Activated effector memory CD4-positive, alpha-beta T cell treated with anti-CD3 and anti-CD28 coated beads, Interleukin-2, amount 50 U/mL, for 16 hours (primary cell): ENCODE results near the gene MYO7B.
"Not testable (repeated sequence)": the region's sequence is repeated elsewhere in the genome, so short reads cannot be mapped to it uniquely, and the experiment has no call there.

ENCODE experiments used
- DNase-seq: peaks from one replicate; pipeline ENCODE4 v3.0.0-alpha.2; 2020

Gene MYO7B

DNA sequence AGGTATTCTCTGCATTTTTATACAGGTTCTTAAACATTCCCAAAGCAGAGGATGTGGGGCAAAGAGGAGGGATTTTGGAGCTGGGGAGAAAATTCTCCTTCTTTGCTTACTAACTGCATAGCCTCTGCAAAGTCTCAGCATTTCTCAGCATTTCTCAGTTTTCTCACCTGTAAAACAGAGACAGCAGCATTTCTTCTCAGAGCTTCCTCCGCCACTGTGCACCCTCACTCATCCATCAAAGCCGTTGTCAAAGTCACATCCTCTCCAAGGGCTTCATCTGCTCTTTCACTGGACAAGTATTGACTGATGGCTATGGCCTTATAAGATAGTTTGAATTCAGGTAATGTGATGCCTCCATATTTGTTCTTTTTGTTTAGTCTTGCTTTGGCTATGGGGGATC lies 17.4 kb downstream of the MYO7B start:
- DNase-seq: no peak

GRCh38 chr2:127558911-127559310 lies 23.4 kb downstream of the MYO7B start:
- peak; percentile 36 for DNase-seq

DNA sequence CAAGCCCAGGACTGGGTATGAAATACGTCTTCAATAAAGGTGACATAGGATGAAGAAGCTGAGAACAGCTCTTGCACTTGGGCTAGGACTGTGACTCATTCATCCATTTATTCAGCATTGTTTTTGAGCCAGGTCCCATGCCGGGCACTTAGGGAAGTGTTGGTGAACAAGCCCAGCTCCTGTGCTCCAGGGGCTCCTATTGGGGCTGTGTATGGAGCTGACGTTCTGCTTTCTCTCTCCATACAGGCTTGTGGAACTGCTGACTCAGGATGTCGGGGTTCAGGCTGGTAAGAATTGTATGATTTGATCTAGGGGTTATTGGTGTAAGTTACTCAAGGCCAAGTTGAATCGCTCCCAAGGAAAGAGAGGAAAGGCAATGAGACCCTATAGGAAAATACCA lies 24.0 kb downstream of the MYO7B start:
- peak; percentile 2 for DNase-seq

DNA sequence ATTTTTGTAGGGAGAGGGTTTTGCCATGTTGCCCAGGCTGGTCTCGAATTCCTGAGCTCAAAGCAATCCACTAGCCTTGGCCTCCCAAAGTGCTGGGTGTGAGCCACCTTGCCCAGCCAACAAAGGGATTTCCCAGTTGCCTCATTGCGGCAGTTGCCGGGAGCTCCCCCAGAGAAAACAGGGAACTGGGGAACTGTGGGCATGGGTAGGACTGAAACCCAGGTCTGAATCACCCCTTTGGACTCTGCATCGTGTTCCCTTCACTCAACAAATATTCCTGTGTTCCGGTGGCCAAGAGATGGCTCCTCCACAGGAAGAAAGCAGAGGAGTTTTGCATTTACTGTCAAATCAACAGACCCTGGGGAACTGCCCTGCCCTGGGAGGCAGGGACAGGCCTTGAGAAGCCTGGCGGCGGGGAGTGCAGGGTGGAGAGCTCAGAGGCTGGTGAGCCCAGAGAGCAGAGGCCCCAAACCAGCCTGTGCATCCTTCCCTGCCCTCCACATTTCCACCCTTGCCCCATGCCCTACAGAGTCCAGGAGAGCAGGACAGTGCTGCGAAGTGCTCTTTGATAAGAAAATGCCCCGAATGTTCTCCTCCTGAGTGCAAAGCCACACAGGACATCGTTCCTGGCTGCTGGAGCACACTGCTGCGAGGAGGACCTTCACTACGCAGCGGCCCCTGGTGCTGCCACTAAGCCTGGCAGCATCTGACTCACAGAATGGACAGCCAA lies 24.9 kb downstream of the MYO7B start:
- peak; percentile 43 for DNase-seq

DNA sequence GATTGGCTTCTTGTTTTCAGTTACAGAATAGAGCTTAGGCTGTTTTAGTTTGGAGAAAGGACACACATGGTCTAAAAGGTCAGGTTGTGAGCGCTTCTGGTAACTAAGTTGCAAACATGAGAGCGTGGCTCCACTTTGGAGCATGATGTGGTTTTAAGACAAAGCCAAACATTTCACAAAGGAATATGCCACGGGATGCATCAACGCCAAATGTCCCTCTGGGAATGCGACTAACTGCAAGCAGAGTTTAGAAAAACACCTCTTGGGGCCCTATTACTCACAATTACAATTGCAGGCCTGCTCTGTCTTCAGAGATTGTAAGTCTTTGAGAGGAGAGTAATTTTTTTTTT lies 25.4 kb downstream of the MYO7B start:
- peak; percentile 1 for DNase-seq

DNA sequence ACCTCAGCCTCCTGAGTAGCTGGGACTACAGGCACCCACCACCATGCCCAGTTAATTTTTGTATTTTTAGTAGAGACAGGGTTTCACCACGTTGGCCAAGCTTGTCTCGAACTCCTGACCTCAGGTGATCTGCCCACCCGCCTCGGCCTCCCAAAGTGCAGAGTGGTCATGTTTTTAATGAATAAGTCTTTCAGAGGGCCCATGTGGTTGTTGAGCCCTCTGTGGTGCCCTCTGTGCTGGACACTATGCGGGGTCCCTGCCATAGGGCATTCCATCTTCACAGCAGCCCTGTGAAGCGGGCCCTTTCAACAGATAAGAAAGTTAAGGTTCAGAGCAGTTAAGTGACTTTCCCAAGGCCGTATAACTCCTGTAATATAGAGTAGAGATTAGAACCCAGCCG lies 25.9 kb downstream of the MYO7B start:
- DNase-seq: peak; percentile 16

DNA sequence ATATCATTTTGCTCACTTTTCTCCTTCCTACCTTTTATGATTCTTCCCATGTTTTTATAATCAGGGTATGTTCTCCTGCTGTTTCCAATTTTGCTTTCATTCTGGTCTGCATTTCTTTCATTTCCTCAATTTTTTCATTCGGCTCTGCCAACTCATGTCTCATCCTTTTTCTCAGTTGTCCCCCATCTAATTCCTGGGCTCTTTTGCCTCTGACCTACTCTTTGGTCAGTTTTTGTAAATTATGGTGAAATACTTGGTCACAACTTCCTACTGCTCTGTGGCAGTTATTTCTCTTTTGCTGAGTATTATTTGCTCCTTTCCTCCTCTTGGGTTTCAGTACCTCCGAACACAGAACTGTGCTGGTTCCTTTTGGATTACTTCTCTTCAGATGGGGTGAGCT lies 27.5 kb downstream of the MYO7B start:
- no peak for DNase-seq

GRCh38 chr2:127563458-127564428 lies 28.3 kb downstream of the MYO7B start:
- peak; percentile 39 for DNase-seq

GRCh38 chr2:127564429-127565260 lies 29.2 kb downstream of the MYO7B start:
- peak; percentile 39 for DNase-seq

- DNase-seq: peak; percentile 47
Measured at GRCh38 chr2:127565261-127566138, 30.0 kb downstream of the MYO7B start.

DNA sequence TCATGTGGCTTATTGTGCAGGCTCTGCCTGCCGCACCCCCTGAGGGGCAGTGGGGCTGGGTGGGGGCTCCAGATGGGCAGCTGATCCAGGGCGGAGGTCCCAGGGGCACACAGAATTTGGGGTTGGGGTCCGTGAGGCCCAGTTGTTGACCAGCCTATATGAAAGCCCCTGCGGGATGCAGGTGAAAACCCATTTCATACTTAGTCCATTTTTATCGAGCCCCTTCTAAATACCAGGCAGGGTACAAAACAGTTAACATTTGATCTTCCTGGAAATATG lies 30.6 kb downstream of the MYO7B start:
- peak; percentile 48 for DNase-seq

- DNase-seq: peak; percentile 54
Measured at GRCh38 chr2:127566576-127566975, 31.1 kb downstream of the MYO7B start.

- peak; percentile 28 for DNase-seq
Measured at GRCh38 chr2:127567351-127567854, 31.9 kb downstream of the MYO7B start.

DNA sequence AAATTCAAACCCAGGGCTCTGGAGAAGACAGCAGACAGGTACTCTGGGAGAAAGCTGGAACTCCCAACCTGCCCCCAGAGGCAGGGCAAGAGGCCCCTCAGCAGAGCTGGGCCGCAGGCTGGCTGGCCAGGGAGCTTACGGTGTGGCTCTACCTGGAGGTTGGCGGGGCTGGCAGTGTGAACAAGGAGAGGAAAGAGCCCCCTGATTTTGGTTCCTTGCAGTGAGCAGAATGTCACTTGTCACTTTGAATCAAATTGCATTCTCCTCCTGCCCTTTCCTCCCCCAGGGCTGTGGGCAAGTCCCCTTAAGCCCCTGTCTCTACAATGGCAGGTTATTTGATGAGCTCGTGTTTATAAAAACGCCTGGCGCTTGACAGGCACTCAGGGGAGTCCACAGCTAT lies 32.6 kb downstream of the MYO7B start:
- DNase-seq: peak; percentile 39

DNA sequence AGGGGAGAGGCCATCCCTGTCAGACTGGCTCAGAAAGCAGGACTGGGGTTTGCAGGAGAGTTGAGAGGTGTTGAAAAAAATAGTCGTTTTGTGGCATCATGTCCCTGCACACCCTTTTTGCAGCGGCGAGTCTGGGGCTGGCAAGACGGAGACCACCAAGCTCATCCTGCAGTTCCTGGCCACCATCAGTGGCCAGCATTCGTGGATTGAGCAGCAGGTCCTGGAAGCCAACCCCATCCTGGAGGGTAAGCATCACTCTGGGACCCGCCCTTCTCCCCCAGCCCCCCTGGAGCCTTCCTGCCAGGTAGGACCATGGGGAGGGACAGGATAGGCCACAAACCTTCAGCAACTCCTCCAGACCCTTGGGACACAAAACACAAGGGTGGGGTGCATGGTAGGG lies 34.2 kb downstream of the MYO7B start:
- peak; percentile 19 for DNase-seq

DNA sequence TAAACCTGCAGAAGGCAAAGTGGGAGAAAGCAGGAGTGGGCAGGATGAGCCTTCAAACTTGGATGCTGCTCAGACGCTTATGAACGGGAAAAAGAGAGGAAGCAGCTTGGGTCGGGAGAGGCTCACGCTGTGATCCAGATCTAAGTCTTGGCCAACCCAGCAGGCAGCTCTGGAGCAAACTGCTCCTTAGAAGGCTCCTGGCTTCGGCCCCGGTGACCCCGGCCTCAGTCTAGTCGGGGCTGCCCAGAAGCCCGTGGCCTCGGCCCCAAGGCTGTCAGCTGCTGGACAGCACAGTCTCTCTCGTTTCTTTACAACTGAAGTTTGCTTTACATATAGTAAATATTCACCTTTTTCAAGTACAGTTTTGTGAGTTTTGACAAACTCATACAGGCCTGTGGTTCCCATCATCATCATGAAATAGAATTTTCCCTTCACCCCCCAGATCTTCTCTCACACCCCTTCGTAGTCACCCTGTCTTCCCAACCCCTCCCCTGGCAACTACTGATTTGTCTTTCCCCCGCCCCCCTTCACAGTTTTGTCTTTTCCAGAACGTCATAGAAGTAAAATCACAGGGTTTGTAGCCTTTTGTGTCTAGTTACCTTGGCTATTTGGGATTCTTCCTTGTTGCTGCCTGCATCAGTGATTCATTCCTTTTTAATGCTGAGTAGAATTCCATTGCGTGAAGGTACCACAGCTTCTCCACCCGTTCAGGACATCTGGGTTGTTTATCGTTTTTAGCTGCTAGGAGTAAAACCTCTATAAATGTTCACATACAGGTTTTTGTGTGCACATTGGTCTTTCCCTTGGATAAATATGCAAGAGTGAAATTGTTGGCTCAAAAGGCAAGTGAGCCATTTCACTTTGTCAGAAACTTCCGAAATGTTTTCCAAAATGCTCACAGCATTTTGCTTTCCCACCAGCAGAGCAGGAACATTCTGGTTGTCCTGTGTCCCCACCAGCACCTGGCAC lies 35.1 kb downstream of the MYO7B start:
- DNase-seq: peak; percentile 27

GRCh38 chr2:127572352-127572751 lies 36.9 kb downstream of the MYO7B start:
- not testable (repeated sequence) for DNase-seq

GRCh38 chr2:127572841-127573240 lies 37.4 kb downstream of the MYO7B start:
- DNase-seq: no peak

GRCh38 chr2:127573298-127573697 lies 37.8 kb downstream of the MYO7B start:
- DNase-seq: peak; percentile 34

DNA sequence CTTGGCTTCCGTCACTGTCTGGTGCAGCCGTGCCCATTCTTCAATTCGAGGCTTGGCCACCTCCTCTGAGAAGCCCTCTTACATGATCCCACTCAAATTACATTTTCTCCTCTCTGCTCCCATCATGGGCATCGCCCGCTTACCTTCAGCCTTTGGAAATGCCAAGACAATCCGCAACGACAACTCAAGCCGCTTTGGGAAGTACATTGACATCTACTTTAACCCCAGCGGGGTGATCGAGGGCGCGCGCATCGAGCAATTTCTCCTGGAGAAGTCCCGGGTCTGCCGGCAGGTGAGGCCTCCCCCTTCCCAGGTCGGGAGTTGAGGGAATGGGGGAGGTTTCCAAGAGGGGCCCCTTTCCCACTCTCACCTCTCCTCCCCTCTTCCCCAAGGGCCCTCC lies 38.3 kb downstream of the MYO7B start:
- DNase-seq: peak; percentile 50

DNA sequence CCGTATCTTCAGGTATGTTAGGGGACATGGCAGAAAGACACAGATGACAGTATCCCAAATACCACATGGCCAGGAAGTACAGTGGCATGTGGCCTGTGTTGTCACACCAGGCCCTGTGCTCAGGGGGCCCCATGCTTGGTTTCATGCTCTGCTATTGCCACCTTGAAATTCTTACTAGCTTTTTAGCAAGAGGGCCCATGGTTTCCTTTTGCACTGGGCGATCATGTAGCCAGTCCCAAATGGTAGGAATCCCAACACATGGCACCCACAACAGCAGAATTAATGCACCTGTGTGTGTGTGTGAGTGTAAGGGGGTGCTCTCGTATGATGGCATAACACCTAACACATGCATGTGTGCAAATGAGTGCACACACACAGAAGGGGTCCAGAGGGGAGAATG lies 39.2 kb downstream of the MYO7B start:
- peak; percentile 39 for DNase-seq
